WTC11 (cell line): ENCODE measurements around the gene BLMH. TPM values are rescaled to one million over a fixed set of nuclear protein-coding genes. Genes with fewer than 3 reads are reported as not detected.

Experiments
- ATAC-seq: fragments of 200-7000 bp; cut with Tn5 transposase; 2 replicates; pipeline ENCODE4 v1.10.0; 2021; ENCODE audit warnings: mild to moderate bottlenecking, moderate library complexity
- CTCF ChIA-PET: fragments of 300-600 bp; sonication (Branson Sonifier 250); formaldehyde crosslinking; loops from one replicate; lab custom pipeline; 2021; ENCODE audit warnings: antibody characterized with exemption; lab: Charles Lee
- POLR2A ChIA-PET: fragments of 350-600 bp; sonication (Branson Sonifier 250); formaldehyde crosslinking; loops from one replicate; lab custom pipeline; 2021; ENCODE audit warnings: antibody characterized with exemption; lab: Charles Lee
- DNase-seq: peaks from one replicate; pipeline ENCODE4 v3.0.0; 2021; ENCODE audit warnings: low spot score
- H3K27ac Mint-ChIP-seq: 2 replicates; pipeline ENCODE4 v1.8.0; 2021; ENCODE audit warnings: mixed read lengths
- H3K27me3 Mint-ChIP-seq: 2 replicates; pipeline ENCODE4 v1.8.0; 2021; ENCODE audit warnings: low read depth, mild to moderate bottlenecking, moderate library complexity, mixed read lengths
- H3K36me3 Mint-ChIP-seq: 2 replicates; pipeline ENCODE4 v1.8.0; 2021; ENCODE audit warnings: mixed read lengths
- H3K4me1 Mint-ChIP-seq: 2 replicates; pipeline ENCODE4 v1.8.0; 2022; ENCODE audit warnings: mixed read lengths
- H3K4me3 Mint-ChIP-seq: 2 replicates; pipeline ENCODE4 v1.8.0; 2021; ENCODE audit warnings: mild to moderate bottlenecking, moderate library complexity, mixed read lengths
- H3K9me3 Mint-ChIP-seq: 2 replicates; pipeline ENCODE4 v1.8.0; 2021; ENCODE audit warnings: mixed read lengths
- AFF4 ChIP-seq: sonication (generic); formaldehyde crosslinking; IDR thresholded peaks from 2 replicates; pipeline ENCODE4 v1.8.1; 2023; ENCODE audit warnings: mild to moderate bottlenecking, missing genetic modification reagents, borderline replicate concordance
- ATF1 ChIP-seq: sonication (generic); formaldehyde crosslinking; IDR thresholded peaks from 2 replicates; pipeline ENCODE4 v1.8.1; 2023; ENCODE audit warnings: mild to moderate bottlenecking, moderate library complexity, missing genetic modification reagents
- CREB1 ChIP-seq: sonication (generic); formaldehyde crosslinking; IDR thresholded peaks from 2 replicates; pipeline ENCODE4 v1.8.0; 2023; ENCODE audit warnings: mild to moderate bottlenecking, missing genetic modification reagents
- CREM ChIP-seq: sonication (generic); formaldehyde crosslinking; IDR thresholded peaks from 2 replicates; pipeline ENCODE4 v1.8.1; 2022; ENCODE audit warnings: mild to moderate bottlenecking, missing genetic modification reagents, moderate library complexity
- FOXJ3 ChIP-seq: sonication (generic); formaldehyde crosslinking; IDR thresholded peaks from 2 replicates; pipeline ENCODE4 v1.9.0; 2021; ENCODE audit warnings: missing genetic modification reagents, mild to moderate bottlenecking, borderline replicate concordance
- FOXK1 ChIP-seq: sonication (generic); formaldehyde crosslinking; IDR thresholded peaks from 2 replicates; pipeline ENCODE4 v1.8.0; 2022; ENCODE audit warnings: mild to moderate bottlenecking, moderate library complexity, missing genetic modification reagents
- IRF1 ChIP-seq: sonication (generic); formaldehyde crosslinking; IDR thresholded peaks from 2 replicates; pipeline ENCODE4 v1.8.0; 2023; ENCODE audit warnings: missing genetic modification reagents
- IRF2 ChIP-seq: sonication (generic); formaldehyde crosslinking; IDR thresholded peaks from 2 replicates; pipeline ENCODE4 v1.8.0; 2022; ENCODE audit warnings: low read depth, missing genetic modification reagents, borderline replicate concordance
- MXD4 ChIP-seq: fragments of 250-450 bp; sonication (Bioruptor Pico); IDR thresholded peaks from 2 replicates; pipeline ENCODE4 v1.8.0; 2021; ENCODE audit warnings: mild to moderate bottlenecking, moderate library complexity, borderline replicate concordance
- MYBL2 ChIP-seq: sonication (generic); formaldehyde crosslinking; IDR thresholded peaks from 2 replicates; pipeline ENCODE4 v1.8.1; 2023; ENCODE audit warnings: mild to moderate bottlenecking, moderate library complexity, missing genetic modification reagents
- NFYB ChIP-seq: sonication (generic); formaldehyde crosslinking; conservative IDR thresholded peaks from 2 replicates; pipeline ENCODE4 v1.8.0; 2022; ENCODE audit warnings: low read depth, missing genetic modification reagents
- NR2C2 ChIP-seq: sonication (generic); formaldehyde crosslinking; IDR thresholded peaks from 2 replicates; pipeline ENCODE4 v1.8.0; 2022; ENCODE audit warnings: mild to moderate bottlenecking, missing genetic modification reagents
- NR3C1 ChIP-seq: sonication (generic); formaldehyde crosslinking; conservative IDR thresholded peaks from 2 replicates; pipeline ENCODE4 v1.8.1; 2023; ENCODE audit warnings: low read depth, mild to moderate bottlenecking, missing genetic modification reagents
- RELA ChIP-seq: sonication (generic); formaldehyde crosslinking; IDR thresholded peaks from 2 replicates; pipeline ENCODE4 v1.8.1; 2022; ENCODE audit warnings: missing genetic modification reagents, mild to moderate bottlenecking, borderline replicate concordance
- SOX15 ChIP-seq: fragments of 250-450 bp; sonication (Bioruptor Pico); IDR thresholded peaks from 2 replicates; pipeline ENCODE4 v1.9.0; 2021; ENCODE audit warnings: mild to moderate bottlenecking
- TEAD1 ChIP-seq: sonication (generic); formaldehyde crosslinking; IDR thresholded peaks from 2 replicates; pipeline ENCODE4 v1.8.0; 2022; ENCODE audit warnings: mild to moderate bottlenecking, missing genetic modification reagents
- ZMAT4 ChIP-seq: fragments of 250-450 bp; sonication (Bioruptor Pico); IDR thresholded peaks from 2 replicates; pipeline ENCODE4 v1.9.0; 2021; ENCODE audit warnings: mild to moderate bottlenecking
- ZNF138 ChIP-seq: sonication (generic); formaldehyde crosslinking; conservative IDR thresholded peaks from 2 replicates; pipeline ENCODE4 v1.8.1; 2022; ENCODE audit warnings: mild to moderate bottlenecking, moderate library complexity, missing genetic modification reagents
- ZNF263 ChIP-seq: sonication (generic); formaldehyde crosslinking; IDR thresholded peaks from 2 replicates; pipeline ENCODE4 v1.8.1; 2022; ENCODE audit warnings: low read depth, mild to moderate bottlenecking, moderate library complexity, missing genetic modification reagents
- ZNF317 ChIP-seq: sonication (generic); formaldehyde crosslinking; IDR thresholded peaks from 2 replicates; pipeline ENCODE4 v1.8.1; 2023; ENCODE audit warnings: low read depth, mild to moderate bottlenecking, moderate library complexity, missing genetic modification reagents, borderline replicate concordance
- ZNF423 ChIP-seq: fragments of 250-450 bp; sonication (Bioruptor Pico); IDR thresholded peaks from 2 replicates; pipeline ENCODE4 v2.1.2; 2022; ENCODE audit warnings: mild to moderate bottlenecking, moderate library complexity
- ZNF671 ChIP-seq: fragments of 250-450 bp; sonication (Bioruptor Pico); IDR thresholded peaks from 2 replicates; pipeline ENCODE4 v1.8.0; 2021; ENCODE audit warnings: mild to moderate bottlenecking
- total RNA-seq: library from RNA; stranded (reverse); gene quantifications from 3 replicates; pipeline ENCODE4 v1.2.3, GENCODE V29; 2021
- TF ChIP-seq, protein P1 (sequence below): sonication (generic); formaldehyde crosslinking; IDR thresholded peaks from 2 replicates; pipeline ENCODE4 v1.8.0; 2022; ENCODE audit warnings: missing genetic modification reagents
- TF ChIP-seq, protein P2 (sequence below): sonication (generic); formaldehyde crosslinking; IDR thresholded peaks from 2 replicates; pipeline ENCODE4 v1.8.0; 2022; ENCODE audit warnings: mild to moderate bottlenecking, missing genetic modification reagents

The BLMH gene
- total RNA-seq, 1 experiment from 2014 or later: 63.9 TPM

- TF ChIP-seq, protein P1, sequence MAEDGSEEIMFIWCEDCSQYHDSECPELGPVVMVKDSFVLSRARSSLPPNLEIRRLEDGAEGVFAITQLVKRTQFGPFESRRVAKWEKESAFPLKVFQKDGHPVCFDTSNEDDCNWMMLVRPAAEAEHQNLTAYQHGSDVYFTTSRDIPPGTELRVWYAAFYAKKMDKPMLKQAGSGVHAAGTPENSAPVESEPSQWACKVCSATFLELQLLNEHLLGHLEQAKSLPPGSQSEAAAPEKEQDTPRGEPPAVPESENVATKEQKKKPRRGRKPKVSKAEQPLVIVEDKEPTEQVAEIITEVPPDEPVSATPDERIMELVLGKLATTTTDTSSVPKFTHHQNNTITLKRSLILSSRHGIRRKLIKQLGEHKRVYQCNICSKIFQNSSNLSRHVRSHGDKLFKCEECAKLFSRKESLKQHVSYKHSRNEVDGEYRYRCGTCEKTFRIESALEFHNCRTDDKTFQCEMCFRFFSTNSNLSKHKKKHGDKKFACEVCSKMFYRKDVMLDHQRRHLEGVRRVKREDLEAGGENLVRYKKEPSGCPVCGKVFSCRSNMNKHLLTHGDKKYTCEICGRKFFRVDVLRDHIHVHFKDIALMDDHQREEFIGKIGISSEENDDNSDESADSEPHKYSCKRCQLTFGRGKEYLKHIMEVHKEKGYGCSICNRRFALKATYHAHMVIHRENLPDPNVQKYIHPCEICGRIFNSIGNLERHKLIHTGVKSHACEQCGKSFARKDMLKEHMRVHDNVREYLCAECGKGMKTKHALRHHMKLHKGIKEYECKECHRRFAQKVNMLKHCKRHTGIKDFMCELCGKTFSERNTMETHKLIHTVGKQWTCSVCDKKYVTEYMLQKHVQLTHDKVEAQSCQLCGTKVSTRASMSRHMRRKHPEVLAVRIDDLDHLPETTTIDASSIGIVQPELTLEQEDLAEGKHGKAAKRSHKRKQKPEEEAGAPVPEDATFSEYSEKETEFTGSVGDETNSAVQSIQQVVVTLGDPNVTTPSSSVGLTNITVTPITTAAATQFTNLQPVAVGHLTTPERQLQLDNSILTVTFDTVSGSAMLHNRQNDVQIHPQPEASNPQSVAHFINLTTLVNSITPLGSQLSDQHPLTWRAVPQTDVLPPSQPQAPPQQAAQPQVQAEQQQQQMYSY (CRISPR knock-in tag): no peak
- TF ChIP-seq ZNF263 (CRISPR knock-in tag) (no peak), IRF2 (CRISPR knock-in tag) (no peak), CREB1 (CRISPR knock-in tag) (no peak), CREM (CRISPR knock-in tag) (no peak), AFF4 (CRISPR knock-in tag) (no peak), NR2C2 (CRISPR knock-in tag) (no peak), MYBL2 (no peak), FOXK1 (CRISPR knock-in tag) (no peak), ZNF671 (CRISPR knock-in tag) (no peak)
- TF ChIP-seq, protein P2, sequence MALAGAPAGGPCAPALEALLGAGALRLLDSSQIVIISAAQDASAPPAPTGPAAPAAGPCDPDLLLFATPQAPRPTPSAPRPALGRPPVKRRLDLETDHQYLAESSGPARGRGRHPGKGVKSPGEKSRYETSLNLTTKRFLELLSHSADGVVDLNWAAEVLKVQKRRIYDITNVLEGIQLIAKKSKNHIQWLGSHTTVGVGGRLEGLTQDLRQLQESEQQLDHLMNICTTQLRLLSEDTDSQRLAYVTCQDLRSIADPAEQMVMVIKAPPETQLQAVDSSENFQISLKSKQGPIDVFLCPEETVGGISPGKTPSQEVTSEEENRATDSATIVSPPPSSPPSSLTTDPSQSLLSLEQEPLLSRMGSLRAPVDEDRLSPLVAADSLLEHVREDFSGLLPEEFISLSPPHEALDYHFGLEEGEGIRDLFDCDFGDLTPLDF: no peak
Observed at GRCh38 chr17:30200106-30200505, 91.6 kb downstream of the BLMH start (continued).

GRCh38 chr17:30199600-30199999 lies 92.1 kb downstream of the BLMH start:
- POLR2A ChIA-PET: no interaction called here
- no peak overlapping the region for H3K27ac Mint-ChIP-seq
- 0 out of 2 replicates have a peak, but pooled peaks cover 4% of the 10 kb centered on the region for H3K4me1 Mint-ChIP-seq
- CTCF ChIA-PET: interaction anchor here (1.5 to 1.7 kb wide), 2 partner anchors 37 to 75 kb away, joined by 4 read pairs; no protein-coding TSS in a partner anchor
- no peak for TF ChIP-seq ZMAT4 (CRISPR knock-in tag)
- TF ChIP-seq ZNF317 (CRISPR knock-in tag): no peak
- no peak for TF ChIP-seq ZNF423
- TF ChIP-seq, protein P2: no peak
- TF ChIP-seq FOXJ3 (CRISPR knock-in tag): no peak
- no peak for TF ChIP-seq NR3C1 (CRISPR knock-in tag)
- no peak for TF ChIP-seq CREM (CRISPR knock-in tag)
- TF ChIP-seq NFYB (CRISPR knock-in tag): no peak
- no peak for TF ChIP-seq ATF1 (CRISPR knock-in tag)
- no peak for TF ChIP-seq TEAD1 (CRISPR knock-in tag)
- TF ChIP-seq IRF1 (CRISPR knock-in tag): no peak
- no peak for TF ChIP-seq ZNF138 (CRISPR knock-in tag)
- TF ChIP-seq SOX15 (CRISPR knock-in tag): no peak
- no peak for TF ChIP-seq MXD4
- no peak for TF ChIP-seq RELA (CRISPR knock-in tag)
- TF ChIP-seq, all 79 proteins: peak for 0
- Mint-ChIP-seq H3K27me3 (no peaks in the 10 kb centered on the region), H3K36me3 (no peaks in the 10 kb centered on the region), H3K9me3 (no peaks in the 10 kb centered on the region), H3K4me3 (no peak overlapping the region)
- DNase-seq (no peak), ATAC-seq (no peak)
